GM19455 (cell line): ENCODE data around the gene CDKL1.
A peak's percentile ranks its signal among the peaks of the same experiment; 100 is the strongest.

Source experiments
- ATAC-seq: cut with Tn5 transposase; IDR thresholded peaks from one replicate; pipeline ENCODE4 v1.9.1; 2021; ENCODE audit not compliant: unreplicated experiment

Gene CDKL1

DNA sequence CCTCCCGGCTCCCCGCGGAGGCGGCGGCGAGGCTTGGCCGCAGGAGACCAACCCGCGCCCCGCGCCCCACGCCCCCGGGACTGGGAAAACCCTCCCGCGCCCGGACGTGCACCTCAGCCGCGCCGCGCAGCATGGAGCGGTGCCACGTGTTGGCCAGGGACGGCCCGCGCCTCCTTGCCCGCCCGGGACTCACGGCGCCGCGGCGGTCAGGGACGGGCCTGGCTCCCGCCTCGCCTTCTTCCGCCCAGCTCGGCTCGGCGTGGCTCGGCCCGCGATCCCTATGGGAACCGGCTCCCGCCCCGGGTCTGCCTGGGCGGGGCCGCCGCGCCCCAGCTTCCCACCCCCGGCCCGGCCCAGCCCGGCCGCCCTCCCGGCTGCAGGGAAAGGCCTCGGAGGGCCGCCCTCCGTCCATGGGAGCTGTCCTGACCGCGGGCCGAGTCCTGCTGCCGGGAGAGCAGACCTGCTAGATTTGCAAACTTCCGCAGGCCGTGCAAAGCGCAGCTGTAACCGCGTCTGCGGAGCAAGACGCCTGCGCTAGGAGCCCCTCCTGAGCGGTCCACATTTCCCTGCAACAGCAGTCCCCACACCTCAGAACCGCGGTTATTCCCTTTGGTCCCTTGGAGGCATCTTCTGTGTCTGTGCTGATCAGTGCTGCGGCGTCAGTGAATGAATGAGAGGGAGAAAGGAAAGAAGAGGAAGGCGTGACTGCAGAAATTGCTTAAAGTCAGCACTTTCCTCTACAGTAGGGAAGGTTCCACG lies at the start of gene CDKL1:
Gene CDKL1, minus strand, starts transcription at position 251 of the 759 bp plus-strand sequence. CDS start 1,013 bp downstream, outside the sequence.
- ATAC-seq: peak; percentile 72

DNA sequence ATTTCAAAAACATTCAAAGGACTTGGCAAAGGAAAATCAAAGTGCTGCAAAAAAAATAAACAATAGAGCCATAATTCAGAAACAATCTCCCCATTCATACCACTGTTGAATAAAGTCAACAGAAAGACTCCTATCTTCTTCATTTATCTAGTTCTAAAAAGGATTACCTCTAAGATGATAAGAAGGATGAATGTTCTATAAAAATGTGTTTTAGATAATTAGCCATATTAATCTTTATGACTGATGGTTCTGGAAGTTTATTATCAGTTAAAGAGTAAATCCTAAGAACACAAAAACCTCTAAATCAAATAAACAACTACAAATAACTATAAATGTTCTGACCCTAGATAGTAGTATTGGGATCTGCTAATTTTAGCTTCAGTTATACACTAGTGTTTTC lies 37.8 kb upstream of the CDKL1 start:
- no peak for ATAC-seq

DNA sequence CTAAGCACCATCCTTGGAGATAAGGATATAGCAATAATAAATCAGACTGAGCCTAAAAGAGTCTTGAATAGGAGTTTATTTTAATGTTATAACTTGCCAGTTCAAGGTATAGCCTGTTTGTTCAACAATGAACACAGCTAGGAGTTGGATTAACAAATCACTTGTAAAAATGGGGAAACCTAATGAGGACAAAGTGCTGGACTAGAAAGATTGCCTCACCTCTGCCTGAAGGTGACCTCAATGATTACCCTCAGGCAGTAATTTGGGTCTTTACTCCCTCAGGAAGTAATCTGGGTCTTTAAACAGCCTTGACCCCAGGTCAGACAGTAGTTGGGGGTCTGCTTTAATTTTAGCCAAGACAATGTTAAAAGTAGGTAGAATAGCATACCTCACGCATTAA lies 35.5 kb upstream of the CDKL1 start:
- ATAC-seq: no peak

DNA sequence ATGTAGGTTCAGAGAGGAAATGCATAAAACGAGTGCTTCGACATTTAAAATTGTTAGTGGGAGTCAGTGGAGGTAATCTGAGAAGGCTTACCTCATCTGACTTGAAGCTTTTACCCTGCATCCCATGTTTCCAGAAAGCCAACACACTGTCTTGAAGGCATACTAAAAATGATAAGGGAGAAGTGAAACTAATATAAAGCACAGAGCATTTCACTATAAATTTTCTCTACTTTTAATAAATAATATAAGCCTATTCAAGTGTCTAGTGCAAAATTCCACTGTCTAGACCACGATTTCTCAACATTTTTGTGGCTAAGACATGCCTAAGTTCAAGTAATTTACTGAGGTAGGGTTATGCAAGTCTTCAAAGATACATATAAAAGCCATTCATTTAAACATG lies 29.1 kb upstream of the CDKL1 start:
- no peak for ATAC-seq

DNA sequence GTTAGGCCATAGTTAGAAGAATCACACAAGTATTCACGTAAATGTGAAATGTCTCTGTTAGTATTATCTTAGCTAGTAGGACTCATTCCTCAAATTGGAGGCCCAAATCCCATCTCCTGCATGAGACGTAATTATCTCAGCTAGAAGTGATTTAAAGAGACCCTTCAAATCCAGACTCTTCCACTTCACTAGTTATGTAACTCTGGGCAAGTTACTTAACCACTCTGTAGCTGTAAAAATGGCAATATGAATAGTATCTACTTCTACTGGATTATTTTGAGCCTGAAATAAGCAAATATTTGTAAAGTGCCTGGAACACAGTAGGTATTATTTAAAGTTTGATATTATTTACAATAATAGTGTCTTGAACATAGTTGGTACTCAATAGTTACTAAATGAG lies 28.4 kb upstream of the CDKL1 start:
- ATAC-seq: no peak

DNA sequence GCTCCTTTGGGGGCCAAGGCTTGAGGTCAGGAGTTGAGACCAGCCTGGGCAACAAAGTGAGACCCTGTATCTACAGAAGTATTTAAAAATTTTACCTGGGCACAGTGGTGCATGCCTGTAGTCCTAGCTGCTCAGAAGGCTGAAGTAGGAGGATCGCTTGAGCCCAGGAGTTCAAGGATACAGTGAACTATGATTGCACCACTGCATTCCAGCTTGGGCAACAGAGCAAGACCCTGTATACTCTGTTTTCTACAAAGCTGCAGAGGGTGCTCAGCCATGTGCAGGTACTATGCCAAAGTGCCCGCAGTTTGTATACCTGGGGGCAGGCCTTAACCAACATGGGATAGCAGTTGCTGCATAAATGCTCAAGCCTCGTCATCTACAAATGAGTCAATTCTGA lies 26.8 kb upstream of the CDKL1 start:
- no peak for ATAC-seq

DNA sequence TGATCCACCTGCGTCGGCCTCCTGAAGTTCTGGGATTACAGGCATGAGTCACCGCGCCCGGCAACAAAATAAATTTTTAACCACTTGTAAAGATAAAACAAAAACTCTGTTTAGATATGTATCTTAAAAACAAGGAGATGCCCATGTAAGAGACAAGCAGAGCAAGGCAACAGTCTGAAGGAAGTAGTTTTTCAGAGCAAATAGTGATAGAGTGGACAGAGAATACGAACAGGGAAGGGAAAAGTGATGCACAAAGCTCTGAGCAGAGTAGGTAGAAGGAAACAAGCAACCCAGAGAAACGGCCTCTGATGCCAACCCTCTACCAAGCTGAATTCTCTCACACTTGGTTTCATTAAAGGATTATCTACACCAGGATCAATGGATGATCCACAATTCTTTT lies 24.8 kb upstream of the CDKL1 start:
- ATAC-seq: no peak

DNA sequence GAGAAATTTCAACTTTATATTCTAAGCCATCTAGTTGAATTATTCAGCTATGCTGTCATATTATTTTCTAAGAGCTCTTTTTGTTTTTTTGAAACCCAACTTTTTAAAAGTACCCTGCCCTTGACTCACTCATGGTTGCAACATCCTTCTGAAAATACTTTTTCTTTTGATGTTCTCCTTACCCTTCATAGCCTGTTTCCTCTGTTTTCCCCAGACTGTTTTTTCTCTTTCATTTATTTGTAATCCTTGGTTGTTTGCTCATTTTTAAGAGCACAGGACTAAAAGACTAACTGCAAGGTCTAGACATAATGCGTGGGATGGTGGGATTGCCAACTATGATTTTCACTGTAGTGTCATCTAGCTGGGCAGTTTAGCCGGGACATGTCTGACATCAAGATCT lies 21.2 kb upstream of the CDKL1 start:
- no peak for ATAC-seq

DNA sequence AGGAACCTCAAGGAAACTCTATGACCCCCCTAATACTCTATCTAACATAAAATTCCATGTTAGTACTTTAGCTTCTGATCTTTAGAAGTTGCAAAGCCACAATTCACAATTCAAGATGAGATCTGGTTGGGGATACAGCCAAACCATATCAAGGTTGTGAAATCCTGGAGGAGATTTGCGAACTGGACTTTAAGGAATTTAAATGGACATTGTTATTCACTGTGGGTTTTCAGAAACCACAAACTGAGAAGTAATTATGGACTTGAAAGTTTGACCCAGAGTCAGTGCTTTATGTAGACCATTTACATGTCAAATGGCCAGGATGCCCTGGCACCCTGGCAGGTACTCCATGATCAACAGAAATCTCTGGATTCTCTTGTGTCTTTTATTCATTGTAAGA lies 14.2 kb upstream of the CDKL1 start:
- no peak for ATAC-seq

DNA sequence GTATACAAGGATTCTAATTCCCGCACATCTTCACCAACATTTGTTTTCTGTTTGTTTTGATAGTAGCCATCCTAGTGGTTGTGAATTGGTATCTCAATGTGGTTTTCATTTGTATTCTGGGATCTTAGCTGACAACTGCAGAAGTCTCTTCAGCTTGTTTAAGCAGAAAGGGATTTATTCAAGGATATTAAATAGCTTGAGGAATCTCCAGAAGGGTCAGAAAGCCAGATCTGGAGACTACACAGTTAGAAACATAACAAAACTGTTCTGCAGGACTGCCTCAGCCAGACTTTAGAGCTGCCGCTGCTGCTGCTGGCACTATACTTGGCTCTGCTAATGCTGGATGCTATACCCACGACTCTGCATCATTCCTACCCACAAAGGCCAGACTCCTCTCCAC lies 13.4 kb upstream of the CDKL1 start:
- no peak for ATAC-seq

DNA sequence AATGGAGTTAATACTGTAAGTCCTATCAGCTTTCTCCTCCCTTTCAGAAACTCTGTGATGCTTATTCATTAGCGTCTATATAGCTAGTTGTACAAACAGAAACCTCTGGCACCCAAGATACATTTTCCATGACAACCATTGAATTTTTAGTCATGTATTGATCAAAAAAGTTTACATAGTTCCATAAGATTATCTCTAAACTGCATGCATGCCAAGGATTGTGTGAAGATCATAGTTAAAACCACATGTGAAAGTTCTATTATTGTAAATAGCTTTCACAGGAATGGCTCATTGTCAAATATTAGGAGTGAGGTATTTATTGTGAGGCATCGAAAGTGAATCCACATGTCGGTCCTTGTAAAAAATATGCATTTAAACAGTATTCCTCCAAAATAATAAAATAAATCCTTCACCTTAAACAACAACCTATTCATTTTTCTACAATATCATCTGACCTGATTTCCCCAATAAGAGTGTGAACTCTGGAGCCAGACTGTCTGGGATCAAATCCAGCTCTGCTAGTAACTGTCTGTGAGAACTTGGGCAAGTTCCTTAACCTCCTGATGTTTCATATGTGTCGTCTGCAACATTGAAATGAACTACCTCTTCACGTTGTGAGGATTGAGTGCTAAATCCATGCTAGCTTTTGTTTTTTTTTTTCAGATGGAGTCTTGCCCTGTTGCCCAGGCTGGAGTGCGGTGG lies 10.6 kb upstream of the CDKL1 start:
- no peak for ATAC-seq

DNA sequence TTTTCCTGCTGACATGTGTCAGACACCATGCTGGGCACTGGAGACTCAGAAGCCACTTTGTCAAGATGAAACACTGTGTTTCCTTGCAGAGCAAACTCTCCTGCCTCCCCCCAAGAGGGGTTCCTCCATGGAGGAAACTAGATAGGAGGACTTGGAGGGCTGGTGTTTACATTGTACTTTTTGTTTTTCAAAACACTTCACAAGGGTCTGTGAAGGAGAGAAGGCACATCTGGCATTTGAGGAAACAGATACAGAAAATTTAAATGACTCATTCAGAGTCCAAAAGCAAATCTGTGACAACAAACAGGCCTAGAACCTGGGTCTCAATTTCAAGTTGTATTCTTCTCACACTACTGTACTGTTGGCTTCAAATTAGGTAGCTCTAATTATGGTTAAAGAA lies 6.7 kb upstream of the CDKL1 start:
- no peak for ATAC-seq

DNA sequence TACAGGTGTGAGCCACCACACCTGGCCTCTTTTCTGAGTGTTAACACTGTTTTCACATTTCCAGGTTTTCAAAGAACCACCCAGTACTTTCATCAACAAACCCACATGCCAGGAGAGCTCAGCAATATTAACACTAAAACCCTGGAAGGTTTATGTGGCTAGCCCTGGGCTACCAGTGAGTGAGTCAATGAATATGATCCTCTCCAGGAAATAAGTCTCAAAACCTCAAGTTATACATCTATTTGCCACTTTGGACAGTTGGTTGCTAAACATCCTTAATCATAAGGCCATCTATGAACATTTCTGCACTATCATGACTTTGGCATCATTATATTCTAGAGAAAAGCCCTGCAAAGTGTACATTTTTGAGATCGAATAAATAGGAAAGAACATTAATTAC lies 6.3 kb upstream of the CDKL1 start:
- ATAC-seq: no peak

DNA sequence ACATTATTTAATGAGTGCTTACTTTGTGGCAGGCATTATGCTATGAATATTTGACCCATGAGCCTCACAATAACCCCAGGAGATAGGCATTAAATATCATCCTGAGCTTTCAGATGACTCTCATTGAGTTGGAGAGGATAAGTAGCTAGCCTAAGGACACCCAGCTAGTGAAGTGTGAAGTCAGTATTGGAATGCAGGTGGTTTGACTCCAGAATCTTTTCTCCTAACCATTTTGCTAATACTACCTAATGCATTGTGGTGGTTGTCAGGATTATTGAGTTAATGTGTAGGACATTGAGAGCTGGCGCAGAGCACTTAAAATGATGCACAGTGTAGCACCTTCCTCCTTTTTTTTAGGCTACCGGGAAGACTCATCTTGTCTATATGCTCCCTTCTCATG lies 3.8 kb upstream of the CDKL1 start:
- ATAC-seq: no peak

DNA sequence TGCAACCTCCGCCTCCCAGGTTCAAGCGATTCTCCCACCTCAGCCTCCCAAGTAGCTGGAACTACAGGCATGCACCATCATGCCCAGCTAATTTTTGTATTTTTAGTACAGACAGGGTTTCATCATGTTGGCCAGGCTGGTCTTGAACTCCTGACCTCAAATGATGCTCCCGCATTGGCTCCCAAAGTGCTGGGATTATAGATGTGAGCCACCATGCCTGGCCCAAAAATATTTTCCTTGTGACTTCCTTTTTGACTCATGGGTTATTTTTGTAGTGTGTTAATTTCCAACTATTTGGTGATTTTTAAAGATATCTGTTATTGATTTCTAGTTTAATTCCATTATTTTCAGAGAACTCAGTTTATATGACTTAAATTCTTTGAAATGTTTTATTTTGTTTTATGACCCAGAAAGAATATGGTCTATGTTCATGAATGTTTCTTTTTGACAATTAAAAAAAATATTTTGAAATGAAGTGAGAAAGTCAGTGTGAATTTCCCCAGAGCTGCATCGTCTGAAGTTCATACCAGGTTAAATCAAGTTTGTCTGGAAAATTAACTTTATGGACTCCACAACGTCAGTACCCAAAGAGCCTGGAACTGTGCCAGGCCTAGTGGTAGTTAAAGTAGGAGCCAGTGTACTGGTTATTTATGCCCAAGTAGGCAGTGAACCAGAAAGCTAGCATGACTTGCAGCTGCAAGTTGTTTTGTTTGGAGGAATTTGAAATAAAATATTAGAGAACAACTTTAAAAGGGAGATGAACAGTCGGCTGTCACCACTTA lies 2.8 kb upstream of the CDKL1 start:
- no peak for ATAC-seq

DNA sequence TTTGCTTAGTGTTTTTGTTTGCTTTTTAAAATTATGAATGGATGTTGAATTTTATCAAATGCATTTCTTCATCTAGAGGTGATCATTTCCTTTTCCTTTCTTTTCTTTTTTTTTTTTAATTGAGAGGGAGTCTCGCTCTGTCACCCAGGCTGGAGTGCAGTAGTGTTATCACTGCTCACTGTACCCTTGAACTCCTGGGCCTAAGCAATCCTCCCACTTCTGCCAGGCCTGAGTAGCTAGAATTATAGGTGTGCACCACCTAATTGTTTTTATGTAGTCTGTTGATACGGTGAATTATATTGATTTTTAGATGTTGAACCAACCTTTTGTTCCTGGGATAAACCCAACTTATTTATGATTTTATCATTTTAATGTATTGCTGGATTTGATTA lies 1.5 kb upstream of the CDKL1 start:
- no peak for ATAC-seq

DNA sequence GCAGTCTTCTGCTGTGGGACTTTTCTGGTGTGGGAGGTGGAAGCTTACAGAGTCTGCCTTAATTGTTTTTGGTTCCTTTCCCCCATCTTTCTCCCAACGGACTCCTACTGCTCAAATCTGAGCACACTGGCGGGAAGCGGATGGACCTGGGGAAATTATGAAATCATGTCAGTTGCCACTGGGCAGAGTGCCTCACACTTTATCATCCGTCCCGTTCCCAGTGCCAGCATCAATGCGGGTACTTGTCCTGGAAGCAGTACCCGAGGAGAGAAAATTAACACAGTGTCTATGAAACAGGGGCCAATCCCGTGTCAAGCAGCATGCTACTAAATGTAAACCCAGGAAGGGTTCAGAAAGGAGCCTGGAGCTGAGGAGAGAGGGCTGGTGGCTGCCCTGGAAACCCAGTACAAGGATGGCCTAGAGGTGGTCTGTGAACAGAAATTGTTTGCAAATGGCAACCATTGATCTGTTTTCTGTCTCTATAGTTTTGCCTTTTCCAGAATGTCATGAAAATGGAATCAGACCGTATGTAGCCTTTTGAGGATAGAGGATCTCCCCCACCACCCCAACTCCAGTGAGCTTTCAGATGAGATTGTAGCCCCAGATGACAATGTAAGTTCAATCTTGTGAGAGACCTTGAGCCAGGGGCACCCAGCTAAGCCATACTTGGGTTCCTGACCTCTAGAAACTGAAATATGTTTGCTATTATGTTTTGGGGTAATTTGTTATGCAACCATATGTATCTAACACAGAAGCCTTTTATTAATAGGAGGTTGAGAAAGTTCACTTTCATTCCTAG lies 908 bp upstream of the CDKL1 start:
- no peak for ATAC-seq

DNA sequence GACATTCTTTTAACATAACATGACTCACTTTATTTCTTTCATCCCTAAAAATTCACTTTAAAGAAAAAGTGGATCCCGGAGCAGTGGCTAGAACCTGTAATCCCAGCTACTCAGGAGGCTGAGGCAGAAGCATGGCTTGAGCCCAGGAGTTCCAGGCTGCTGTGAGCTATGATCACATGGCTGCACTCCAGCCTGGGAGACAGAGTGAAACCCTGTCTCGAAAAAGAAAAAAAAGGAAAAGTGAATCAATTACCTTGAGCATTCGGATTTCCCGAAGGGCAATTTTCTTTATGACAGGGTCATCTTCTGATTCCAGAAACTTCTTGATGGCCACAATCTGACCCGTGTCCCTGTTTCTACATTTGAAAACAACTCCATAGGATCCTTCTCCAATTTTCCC lies 1.2 kb downstream of the CDKL1 start:
- ATAC-seq: no peak

DNA sequence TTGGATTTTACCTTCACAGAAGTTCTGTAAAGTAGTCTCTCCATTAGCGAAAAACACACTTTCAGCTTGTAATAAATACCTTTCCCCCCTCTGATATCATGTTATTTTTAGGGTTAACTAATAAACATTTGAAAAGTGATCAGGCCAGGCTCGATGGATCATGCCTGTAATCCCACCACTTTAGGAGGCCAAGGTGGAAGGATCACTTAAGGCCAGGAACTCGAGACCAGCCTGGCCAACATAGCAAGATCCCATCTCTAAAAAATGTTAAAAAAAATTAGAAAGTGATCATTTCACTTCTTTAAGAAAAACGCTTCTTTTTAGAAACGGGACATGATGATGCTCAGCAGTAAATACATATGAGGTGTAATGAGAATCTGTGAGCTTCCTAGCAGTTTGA lies 2.0 kb downstream of the CDKL1 start:
- ATAC-seq: no peak

DNA sequence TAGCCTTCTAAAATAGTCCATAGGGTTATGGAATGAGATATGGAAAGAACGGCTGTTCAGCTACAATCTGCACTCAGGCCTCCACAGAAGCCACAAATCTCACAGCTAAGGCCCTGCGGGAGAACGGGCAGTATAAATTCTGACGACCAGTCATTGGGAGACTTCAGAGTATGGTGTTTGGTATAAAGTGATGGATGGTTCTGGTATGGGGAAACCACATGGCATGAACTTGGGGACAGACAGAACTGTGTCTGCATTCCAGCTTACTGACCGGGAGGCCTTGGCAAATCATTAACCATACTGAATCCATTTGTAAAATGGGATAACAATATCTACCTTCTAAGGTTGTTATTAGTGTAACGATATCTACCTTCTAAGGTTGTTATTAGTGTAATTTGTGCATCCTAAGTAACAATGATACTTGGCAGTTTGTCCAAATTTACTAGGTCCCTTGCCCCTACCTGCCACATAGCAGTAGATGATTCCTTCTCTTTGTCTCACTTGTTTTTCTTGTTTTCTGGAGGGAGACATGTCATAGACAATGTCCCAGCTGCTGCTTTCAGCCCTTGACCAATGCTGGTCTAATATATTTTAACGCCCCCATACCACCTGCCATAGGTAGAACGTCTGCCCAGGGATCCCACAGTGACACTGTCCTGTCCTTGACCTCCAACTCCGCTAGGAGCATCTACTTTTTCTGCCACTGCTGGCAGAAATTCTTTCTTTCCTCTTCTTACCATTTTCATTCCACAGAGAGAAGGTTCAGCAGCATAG lies 6.8 kb downstream of the CDKL1 start:
- ATAC-seq: no peak
